ENCODE data around the gene DOCK6.

The DOCK6 gene

GRCh38 chr19:11293433-11294389, 31.4 kb upstream of the DOCK6 start (continued):
- TF ChIP-seq RBAK (tag by site-specific recombination; IDR thresholded peaks at IDR 0.05): 0 out of 2 replicates have a peak, but pooled peaks have one; percentile 23
- TF ChIP-seq ZBTB8A (tag by site-specific recombination; IDR thresholded peaks at IDR 0.05): peak; percentile 59
- TF ChIP-seq ZNF76 (tag by site-specific recombination; IDR thresholded peaks at IDR 0.05; ENCODE audit: borderline replicate concordance, low read depth): peak; percentile 65
- no peak for TF ChIP-seq ZNF266 (tag by site-specific recombination; IDR thresholded peaks at IDR 0.05; ENCODE audit: low read depth)
- no peak for TF ChIP-seq ZBTB49 (tag by site-specific recombination; IDR thresholded peaks at IDR 0.05; ENCODE audit: low read depth)
- peak; percentile 69; the same call in 1 of the 2 replicates for TF ChIP-seq ZBTB20 (tag by site-specific recombination; IDR thresholded peaks at IDR 0.05)
- TF ChIP-seq ZNF596 (tag by site-specific recombination; IDR thresholded peaks at IDR 0.05): no peak
- no peak for TF ChIP-seq ZNF791 (tag by site-specific recombination; IDR thresholded peaks at IDR 0.05)
- TF ChIP-seq KLF1 (tag by site-specific recombination; IDR thresholded peaks at IDR 0.05): peak; percentile 69; the same call in 1 of the 2 replicates
- no peak for TF ChIP-seq TCF7L2 (IDR thresholded peaks at IDR 0.05; ENCODE audit: borderline replicate concordance, low read depth, low read length)
- no peak for TF ChIP-seq ZNF555 (tag by site-specific recombination; conservative IDR thresholded peaks at IDR 0.05)
- TF ChIP-seq ZNF292 (tag by site-specific recombination; IDR thresholded peaks at IDR 0.05; ENCODE audit: borderline replicate concordance, low read depth): no peak
- no peak for TF ChIP-seq ZNF366 (tag by site-specific recombination; conservative IDR thresholded peaks at IDR 0.05)
- TF ChIP-seq GLIS1 (tag by site-specific recombination; IDR thresholded peaks at IDR 0.05): peak; percentile 44; the same call in 1 of the 2 replicates
- no peak for TF ChIP-seq ZNF37A (tag by site-specific recombination; IDR thresholded peaks at IDR 0.05)
- TF ChIP-seq KLF16 (tag by site-specific recombination; IDR thresholded peaks at IDR 0.05): peak; percentile 89
- no peak for TF ChIP-seq ZNF48 (tag by site-specific recombination; IDR thresholded peaks at IDR 0.05)
- peak; percentile 76 for TF ChIP-seq PRDM10 (tag by site-specific recombination; IDR thresholded peaks at IDR 0.05)
- TF ChIP-seq TRIM28 (IDR thresholded peaks at IDR 0.05; ENCODE audit: borderline replicate concordance, low read length): no peak
- TF ChIP-seq HOXA7 (CRISPR knock-in tag; IDR thresholded peaks at IDR 0.05; ENCODE audit: borderline replicate concordance): no peak
- TF ChIP-seq CTCF (tag by site-specific recombination; IDR thresholded peaks at IDR 0.05): peak; percentile 93
- TF ChIP-seq, protein P1, sequence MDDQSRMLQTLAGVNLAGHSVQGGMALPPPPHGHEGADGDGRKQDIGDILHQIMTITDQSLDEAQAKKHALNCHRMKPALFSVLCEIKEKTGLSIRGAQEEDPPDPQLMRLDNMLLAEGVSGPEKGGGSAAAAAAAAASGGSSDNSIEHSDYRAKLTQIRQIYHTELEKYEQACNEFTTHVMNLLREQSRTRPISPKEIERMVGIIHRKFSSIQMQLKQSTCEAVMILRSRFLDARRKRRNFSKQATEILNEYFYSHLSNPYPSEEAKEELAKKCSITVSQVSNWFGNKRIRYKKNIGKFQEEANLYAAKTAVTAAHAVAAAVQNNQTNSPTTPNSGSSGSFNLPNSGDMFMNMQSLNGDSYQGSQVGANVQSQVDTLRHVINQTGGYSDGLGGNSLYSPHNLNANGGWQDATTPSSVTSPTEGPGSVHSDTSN (CRISPR knock-in tag; IDR thresholded peaks at IDR 0.05): no peak
- TF ChIP-seq ZNF302 (tag by site-specific recombination; IDR thresholded peaks at IDR 0.05; ENCODE audit: low read depth): no peak
- no peak for TF ChIP-seq ZNF23 (tag by site-specific recombination; IDR thresholded peaks at IDR 0.05; ENCODE audit: borderline replicate concordance)
- TF ChIP-seq ZNF548 (tag by site-specific recombination; IDR thresholded peaks at IDR 0.05): no peak
- TF ChIP-seq EGR2 (tag by site-specific recombination; IDR thresholded peaks at IDR 0.05; ENCODE audit: low read depth): no peak
- TF ChIP-seq ZBTB21 (tag by site-specific recombination; IDR thresholded peaks at IDR 0.05): peak; percentile 27; the same call in 1 of the 2 replicates
- TF ChIP-seq ZSCAN23 (tag by site-specific recombination; IDR thresholded peaks at IDR 0.05): no peak
- TF ChIP-seq ZNF660 (tag by site-specific recombination; IDR thresholded peaks at IDR 0.05): peak; percentile 86; the same call in 1 of the 2 replicates
- TF ChIP-seq GFI1B (tag by site-specific recombination; IDR thresholded peaks at IDR 0.05): no peak
